ENCODE measurements around the gene SPAG16.

The SPAG16 gene

GRCh38 chr2:214233164-214233563 is 948.9 kb downstream of the SPAG16 start:
- H3K4me3 ChIP-seq (ENCODE audit: low read depth, low read length): no peak overlapping the region
- no peak for TF ChIP-seq CTCF (IDR thresholded peaks at IDR 0.05; ENCODE audit: control insufficient read depth, extremely low read depth, insufficient read depth)

GRCh38 chr2:214242797-214243196 is 958.5 kb downstream of the SPAG16 start:
- no peak overlapping the region for H3K4me3 ChIP-seq (ENCODE audit: low read depth, low read length)
- no peak for TF ChIP-seq CTCF (IDR thresholded peaks at IDR 0.05; ENCODE audit: control insufficient read depth, extremely low read depth, insufficient read depth)
- no peak for DNase-seq (ENCODE audit: low read depth)

More at GRCh38 chr2:214233164-214233563, 948.9 kb downstream of the SPAG16 start:
- DNase-seq (ENCODE audit: low read depth): no peak

- no peak for TF ChIP-seq CTCF (IDR thresholded peaks at IDR 0.05; ENCODE audit: control insufficient read depth, extremely low read depth, insufficient read depth)
- no peak overlapping the region for H3K4me3 ChIP-seq (ENCODE audit: low read depth, low read length)
- DNase-seq (ENCODE audit: low read depth): no peak
Measured at GRCh38 chr2:214244847-214245246, 960.6 kb downstream of the SPAG16 start.

GRCh38 chr2:214246417-214246816 is 962.2 kb downstream of the SPAG16 start:
- no peak for DNase-seq (ENCODE audit: low read depth)
- no peak overlapping the region for H3K4me3 ChIP-seq (ENCODE audit: low read depth, low read length)
- no peak for TF ChIP-seq CTCF (IDR thresholded peaks at IDR 0.05; ENCODE audit: control insufficient read depth, extremely low read depth, insufficient read depth)

- H3K4me3 ChIP-seq (ENCODE audit: low read depth, low read length): no peak overlapping the region
- DNase-seq (ENCODE audit: low read depth): no peak
- no peak for TF ChIP-seq CTCF (IDR thresholded peaks at IDR 0.05; ENCODE audit: control insufficient read depth, extremely low read depth, insufficient read depth)
Measured at GRCh38 chr2:214247531-214247930, 963.3 kb downstream of the SPAG16 start.

GRCh38 chr2:214255046-214255445 is 970.8 kb downstream of the SPAG16 start:
- TF ChIP-seq CTCF (IDR thresholded peaks at IDR 0.05; ENCODE audit: control insufficient read depth, extremely low read depth, insufficient read depth): no peak
- H3K4me3 ChIP-seq (ENCODE audit: low read depth, low read length): no peak overlapping the region
- DNase-seq (ENCODE audit: low read depth): no peak

- DNase-seq (ENCODE audit: low read depth): no peak
- TF ChIP-seq CTCF (IDR thresholded peaks at IDR 0.05; ENCODE audit: control insufficient read depth, extremely low read depth, insufficient read depth): no peak
- no peak overlapping the region for H3K4me3 ChIP-seq (ENCODE audit: low read depth, low read length)
Measured at GRCh38 chr2:214261683-214262082, 977.4 kb downstream of the SPAG16 start.

Measured in LNCaP clone FGC (cell line).